Measurements from ENCODE around the gene SYTL3. TPM values are rescaled to one million over a fixed set of nuclear protein-coding genes. Genes with fewer than 3 reads are reported as not detected.

The SYTL3 gene
- total RNA-seq, 2 experiments from 2014 or later, result 106 to 112 TPM

DNA sequence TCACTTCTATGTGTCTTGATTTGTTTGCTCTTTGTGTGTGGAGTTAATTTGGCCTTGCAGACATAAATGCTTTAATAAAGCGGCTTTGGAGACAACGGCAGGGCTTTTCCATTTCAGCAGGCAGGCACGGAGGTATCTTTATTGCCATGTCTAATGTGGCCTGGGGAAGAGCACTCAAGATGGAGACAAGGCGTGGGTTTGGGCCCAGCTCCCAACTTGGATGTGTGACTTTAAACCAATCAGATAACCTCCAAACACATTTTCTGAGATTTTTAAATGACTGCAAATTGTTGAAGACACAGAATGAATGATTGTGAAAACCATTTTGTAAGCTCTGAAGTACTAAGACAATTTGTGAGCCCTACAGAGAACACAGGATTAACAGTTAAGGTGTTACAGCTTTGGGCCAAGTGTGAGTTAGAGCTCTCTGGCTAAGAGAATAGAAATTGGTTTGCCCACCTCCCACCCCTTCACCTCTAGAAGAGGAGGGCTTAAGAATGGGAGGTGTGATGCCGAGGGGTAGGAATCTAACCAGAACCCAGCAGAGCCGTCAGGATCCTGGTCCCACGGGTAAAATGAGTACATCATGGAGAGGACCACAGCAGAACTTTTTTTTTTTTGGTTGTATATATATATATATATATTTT lies 14.3 kb upstream of the SYTL3 start:
- Mint-ChIP-seq H3K27ac (peak overlapping the region; percentile 61), H3K4me1 (peaks cover 60% of the 10 kb centered on the region), H3K27me3 (no peaks in the 10 kb centered on the region), H3K4me3 (no peak overlapping the region), H3K9me3 (ENCODE audit: low read depth) (no peaks in the 10 kb centered on the region), H3K36me3 (peaks cover 63% of the 10 kb centered on the region)
- CTCF ChIA-PET, result interaction anchor here (1.4 to 1.6 kb wide), 2 partner anchors 56 to 421 kb away, joined by 4 read pairs; no protein-coding TSS in a partner anchor
- no peak for DNase-seq
- ATAC-seq, result no peak

DNA sequence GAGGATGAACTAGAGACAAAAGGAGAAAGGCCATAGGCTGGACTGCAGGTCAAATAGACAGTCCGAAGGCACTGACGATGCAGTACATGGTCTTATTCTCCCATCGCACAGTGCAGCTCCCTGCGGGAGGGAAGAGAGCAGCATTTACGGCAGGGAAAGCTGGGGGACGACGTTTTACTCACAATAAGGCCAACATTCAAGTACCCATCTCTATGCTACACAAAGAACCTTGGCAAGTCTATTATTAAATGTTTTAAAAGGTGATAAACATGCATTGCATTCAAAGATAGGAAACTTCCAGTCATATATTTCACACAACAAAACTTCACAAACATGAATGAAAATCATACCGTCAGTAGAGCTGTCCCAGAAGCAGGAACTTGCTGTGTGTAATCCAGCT lies 13.1 kb upstream of the SYTL3 start:
- Mint-ChIP-seq H3K36me3 (peaks cover 64% of the 10 kb centered on the region), H3K9me3 (ENCODE audit: low read depth) (no peaks in the 10 kb centered on the region), H3K27me3 (no peaks in the 10 kb centered on the region), H3K4me1 (peaks cover 59% of the 10 kb centered on the region), H3K27ac (no peak overlapping the region), H3K4me3 (no peak overlapping the region)
- CTCF ChIA-PET, result interaction anchor here (0.9 to 1.3 kb wide), 2 partner anchors 55 to 422 kb away, joined by 3 to 6 read pairs; no protein-coding TSS in a partner anchor
- no peak for ATAC-seq
- no peak for DNase-seq

DNA sequence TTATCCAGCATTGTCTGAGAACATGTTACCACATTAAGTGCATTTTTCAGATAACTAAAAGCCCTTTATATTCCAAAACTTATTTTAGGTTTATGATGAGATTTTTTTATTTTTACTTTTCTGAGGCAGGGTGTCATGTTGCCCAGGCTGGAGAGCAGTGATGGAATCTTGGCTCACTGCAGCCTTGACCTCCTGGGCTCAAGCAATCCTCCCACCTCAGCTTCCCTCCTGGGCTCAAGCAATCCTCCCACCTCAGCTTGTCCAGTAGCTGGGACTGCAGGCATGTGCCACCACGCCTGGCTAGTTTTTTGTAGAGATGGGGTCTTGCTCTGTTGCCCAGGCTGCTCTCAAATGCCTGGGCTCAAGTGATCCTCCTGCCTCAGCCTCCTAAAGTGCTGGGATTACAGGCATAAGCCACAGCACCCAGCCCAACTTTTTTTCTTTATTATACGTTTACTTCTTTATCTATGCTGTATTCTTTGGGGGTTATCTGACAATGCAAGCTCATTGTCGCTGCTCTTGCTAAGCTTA lies 11.5 kb upstream of the SYTL3 start:
- Mint-ChIP-seq H3K4me1 (peaks cover 63% of the 10 kb centered on the region), H3K9me3 (ENCODE audit: low read depth) (no peaks in the 10 kb centered on the region), H3K27me3 (no peaks in the 10 kb centered on the region), H3K36me3 (peaks cover 70% of the 10 kb centered on the region), H3K4me3 (no peak overlapping the region), H3K27ac (peak overlapping the region; percentile 67)
- DNase-seq (peak; percentile 27), ATAC-seq (no peak)
- CTCF ChIA-PET, result interaction anchor here (1.0 to 1.7 kb wide), 4 partner anchors 22 to 424 kb away, joined by 3 to 6 read pairs (median 4); no protein-coding TSS in a partner anchor

DNA sequence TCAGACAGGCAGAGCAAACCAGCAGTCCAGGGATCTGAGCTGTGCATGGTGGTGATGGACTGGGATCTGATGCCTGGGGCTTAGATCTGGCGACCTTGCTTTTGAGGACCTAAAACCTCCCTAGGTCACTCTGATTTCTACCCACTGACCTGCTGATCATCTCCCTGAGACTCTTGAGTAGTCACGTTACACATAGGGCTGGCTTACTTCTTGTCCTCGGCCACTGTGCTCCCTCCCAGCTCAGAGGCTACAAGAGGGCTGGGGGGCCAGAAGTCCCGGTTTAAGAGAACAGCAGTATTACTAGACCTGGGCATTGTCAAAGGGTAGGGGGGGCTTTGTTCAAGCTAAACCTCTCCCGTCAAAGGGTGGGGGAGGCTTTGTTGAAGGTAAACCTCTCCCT lies 10.8 kb upstream of the SYTL3 start:
- H3K4me1 Mint-ChIP-seq, result peaks cover 62% of the 10 kb centered on the region
- DNase-seq (peak; percentile 28), ATAC-seq (no peak)
- H3K9me3 Mint-ChIP-seq (ENCODE audit: low read depth), result no peaks in the 10 kb centered on the region
- H3K27me3 Mint-ChIP-seq, result no peaks in the 10 kb centered on the region
- peaks cover 74% of the 10 kb centered on the region for H3K36me3 Mint-ChIP-seq
- H3K27ac Mint-ChIP-seq, result peak overlapping the region; percentile 67
- no peak overlapping the region for H3K4me3 Mint-ChIP-seq
- CTCF ChIA-PET, result interaction anchor here (1.0 to 1.7 kb wide), 4 partner anchors 21 to 425 kb away, joined by 3 to 6 read pairs (median 4); no protein-coding TSS in a partner anchor

DNA sequence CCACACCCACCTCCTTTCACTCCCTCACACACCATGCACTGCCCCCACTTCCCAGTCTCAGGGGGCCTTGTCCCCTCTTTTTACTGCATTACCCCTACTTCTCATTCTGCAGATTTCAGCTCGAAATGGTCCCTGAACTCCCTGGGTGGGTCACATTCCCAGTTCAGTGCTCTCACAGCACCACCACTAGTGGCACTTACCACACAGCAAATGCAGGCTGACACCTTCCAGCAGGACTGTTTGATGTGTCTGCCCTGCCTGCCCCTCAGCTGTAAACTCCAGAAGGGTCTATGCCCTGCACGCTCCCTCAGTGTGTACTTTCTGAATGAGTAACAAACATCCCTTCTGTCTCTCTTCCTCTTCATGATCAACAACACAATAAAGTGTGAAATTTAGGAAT lies 9.3 kb upstream of the SYTL3 start:
- CTCF ChIA-PET, result interaction anchor here (1.3 kb wide), 2 partner anchors 19 to 420 kb away, joined by 4 read pairs; no protein-coding TSS in a partner anchor
- peak overlapping the region; percentile 77 for H3K27ac Mint-ChIP-seq
- H3K36me3 Mint-ChIP-seq, result peaks cover 68% of the 10 kb centered on the region
- peak overlapping the region; percentile 38 for H3K4me3 Mint-ChIP-seq
- no peaks in the 10 kb centered on the region for H3K27me3 Mint-ChIP-seq
- peaks cover 57% of the 10 kb centered on the region for H3K4me1 Mint-ChIP-seq
- peak; percentile 42 for DNase-seq
- ATAC-seq, result no peak
- no peaks in the 10 kb centered on the region for H3K9me3 Mint-ChIP-seq (ENCODE audit: low read depth)

DNA sequence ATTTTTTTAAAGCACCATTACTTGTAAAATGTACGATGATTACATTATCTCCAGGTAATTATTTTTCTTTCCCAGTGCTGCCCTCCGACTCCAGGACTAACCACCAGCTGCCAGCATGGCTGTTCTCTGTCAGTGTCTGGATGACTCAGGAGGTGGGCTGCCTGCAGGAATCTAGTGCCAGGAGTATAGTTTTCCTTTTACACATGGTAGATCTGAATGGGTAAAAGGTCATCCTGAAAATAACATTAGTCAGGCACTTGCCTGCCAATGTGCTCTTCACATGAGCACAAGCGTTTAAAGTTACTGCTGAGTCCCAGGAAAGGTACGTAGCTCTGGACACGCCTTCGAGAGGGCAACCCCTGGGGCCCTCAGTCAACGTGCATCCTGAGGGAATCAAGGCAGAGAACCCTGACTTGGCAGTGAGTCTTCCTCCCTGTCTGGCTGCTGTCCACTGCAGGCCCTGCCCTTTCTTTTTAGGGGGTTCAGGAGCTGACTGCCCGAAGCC lies 7.7 kb upstream of the SYTL3 start:
- Mint-ChIP-seq H3K36me3 (peaks cover 53% of the 10 kb centered on the region), H3K9me3 (ENCODE audit: low read depth) (no peaks in the 10 kb centered on the region), H3K27me3 (no peaks in the 10 kb centered on the region), H3K27ac (peak overlapping the region; percentile 97), H3K4me1 (peaks cover 67% of the 10 kb centered on the region), H3K4me3 (peak overlapping the region; percentile 100)
- CTCF ChIA-PET, result interaction anchor here (1.3 to 3.4 kb wide), 4 partner anchors 11 to 48 kb away, joined by 6 to 19 read pairs (median 12); no protein-coding TSS in a partner anchor
- DNase-seq (peak; percentile 40), ATAC-seq (no peak)

DNA sequence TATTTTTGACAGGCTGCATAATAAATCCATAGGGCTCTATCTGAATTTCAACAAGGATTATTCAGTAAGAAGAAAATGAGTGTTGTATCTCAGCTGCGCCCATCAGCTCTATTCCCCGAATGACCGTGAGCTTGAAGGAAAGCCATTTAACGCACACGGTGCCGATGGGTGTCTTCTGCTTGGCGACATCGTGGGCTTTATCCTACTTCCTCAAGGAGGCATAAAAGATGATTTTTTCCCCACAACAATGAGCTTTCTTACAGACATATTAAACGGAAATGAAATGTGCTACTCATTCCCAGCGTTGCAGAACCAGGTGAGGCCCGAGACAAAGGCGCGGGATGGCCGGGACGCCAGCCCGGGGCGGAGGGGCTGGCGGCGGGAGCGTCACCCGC lies 6.0 kb upstream of the SYTL3 start:
- Mint-ChIP-seq H3K4me1 (peaks cover 70% of the 10 kb centered on the region), H3K9me3 (ENCODE audit: low read depth) (no peaks in the 10 kb centered on the region), H3K27me3 (no peaks in the 10 kb centered on the region), H3K36me3 (peaks cover 46% of the 10 kb centered on the region), H3K4me3 (peak overlapping the region; percentile 100), H3K27ac (peak overlapping the region; percentile 97)
- DNase-seq, result no peak
- no peak for ATAC-seq
- CTCF ChIA-PET, result interaction anchor here (1.1 to 4.9 kb wide), 8 partner anchors 9 to 430 kb away, joined by 3 to 36 read pairs (median 10); no protein-coding TSS in a partner anchor

DNA sequence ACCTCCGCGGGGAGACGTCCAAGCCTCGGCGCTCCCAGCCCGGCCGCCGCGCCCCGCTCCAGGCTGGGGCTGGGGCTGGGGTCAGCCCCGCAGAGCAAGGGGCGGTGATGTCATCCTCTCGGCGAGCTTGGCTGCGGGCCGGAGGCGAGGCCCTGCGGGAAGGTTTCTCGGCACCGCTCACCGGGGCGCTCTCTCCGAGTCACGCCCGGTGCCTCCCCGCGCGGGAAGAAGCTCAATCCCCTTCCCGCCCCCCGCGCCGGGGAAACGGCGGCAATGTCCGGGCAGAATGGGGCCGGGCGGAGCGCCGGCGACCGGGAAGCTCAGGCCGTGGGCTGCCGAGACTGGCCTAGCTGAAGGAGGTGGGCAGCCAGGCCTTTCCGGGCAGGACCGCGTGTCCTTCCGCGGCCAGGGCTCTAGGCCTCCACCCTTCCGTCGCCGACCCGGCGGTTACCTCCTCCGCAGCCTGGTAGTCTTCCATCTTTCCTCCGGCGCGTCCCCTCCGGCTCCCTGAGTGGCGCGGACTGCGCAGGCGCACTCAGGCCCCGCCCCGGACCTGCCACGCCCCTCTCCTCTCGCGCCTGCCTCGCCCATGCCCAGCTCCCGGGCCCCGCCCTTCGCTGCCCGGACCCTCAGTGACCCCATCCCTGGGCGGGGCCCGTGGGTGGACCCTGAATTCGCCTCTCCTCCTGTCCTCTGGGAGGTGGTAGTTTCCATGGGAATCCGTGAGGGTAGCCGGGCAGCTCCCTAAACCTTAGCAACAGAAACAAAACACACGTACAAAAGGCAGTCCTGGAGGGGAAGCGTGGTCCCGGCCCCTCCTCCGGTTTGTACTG lies 5.4 kb upstream of the SYTL3 start, which contains the start of gene DYNLT1:
Gene DYNLT1 (minus strand): TSS at position 513 of the 833 bp plus-strand sequence. CDS start 35 bp downstream, at position 478.
- ATAC-seq (peak; percentile 73), DNase-seq (peak; percentile 93)
- CTCF ChIA-PET, result interaction anchor here (1.0 to 4.9 kb wide), 10 partner anchors 8 to 436 kb away, joined by 3 to 36 read pairs (median 6); no protein-coding TSS in a partner anchor
- Mint-ChIP-seq H3K27me3 (no peaks in the 10 kb centered on the region), H3K27ac (peak within 1 kb of the TSS; percentile 97), H3K4me1 (peaks cover 70% of the 10 kb centered on the region), H3K36me3 (peaks cover 41% of the 10 kb centered on the region), H3K4me3 (peak within 1 kb of the TSS; percentile 100), H3K9me3 (ENCODE audit: low read depth) (no peaks in the 10 kb centered on the region)

DNA sequence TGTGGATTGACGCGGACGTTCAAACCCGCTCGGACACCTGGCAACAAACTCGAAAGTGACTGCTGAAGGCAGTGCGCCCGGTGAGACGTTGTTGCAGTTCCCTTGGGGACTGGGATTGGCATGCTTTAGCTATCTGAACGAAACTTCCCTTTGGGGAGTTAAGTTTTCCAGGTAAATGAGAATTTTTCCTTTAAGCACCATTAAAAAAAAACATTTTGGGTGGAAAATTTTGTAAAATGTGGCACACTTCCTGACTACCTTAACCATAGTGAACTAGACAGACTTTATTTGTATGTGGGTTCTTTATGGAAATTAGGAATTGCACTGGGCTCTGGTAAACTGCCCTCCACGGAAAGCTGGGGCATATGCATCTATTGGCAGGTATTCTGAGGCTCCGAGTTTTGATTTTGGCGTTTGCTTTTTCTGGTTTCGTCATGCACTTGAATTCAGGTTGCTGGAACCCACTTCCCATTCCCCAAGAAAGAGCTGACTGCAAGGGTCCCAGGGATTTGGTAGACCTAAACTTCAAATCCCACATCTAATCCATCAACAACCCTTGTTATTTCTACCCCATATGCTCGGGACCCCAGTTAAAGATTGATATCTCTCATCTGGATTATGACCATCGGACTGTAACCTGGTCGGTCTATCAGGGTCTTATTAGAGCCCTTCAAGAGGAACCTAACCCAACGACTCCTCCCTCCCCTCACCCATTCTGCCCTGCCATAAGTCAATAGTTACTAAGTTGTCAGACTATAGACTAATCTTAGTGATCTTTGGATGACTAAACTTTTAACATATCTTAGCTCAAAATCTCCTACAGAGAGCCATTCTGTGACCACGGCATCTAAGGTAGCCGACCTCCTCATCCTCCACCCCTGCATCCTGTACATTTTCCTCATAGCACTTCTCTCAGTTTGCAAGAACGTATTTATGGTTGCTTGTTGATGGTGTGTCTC lies 4.5 kb upstream of the SYTL3 start:
- Mint-ChIP-seq H3K4me3 (peak overlapping the region; percentile 100), H3K9me3 (ENCODE audit: low read depth) (no peaks in the 10 kb centered on the region), H3K27ac (peak overlapping the region; percentile 85), H3K27me3 (no peaks in the 10 kb centered on the region), H3K36me3 (peaks cover 39% of the 10 kb centered on the region), H3K4me1 (peaks cover 66% of the 10 kb centered on the region)
- ATAC-seq (peak; percentile 3), DNase-seq (peak; percentile 60)
- CTCF ChIA-PET, result interaction anchor here (1.0 to 4.9 kb wide), 10 partner anchors 8 to 437 kb away, joined by 3 to 36 read pairs (median 9); no protein-coding TSS in a partner anchor

DNA sequence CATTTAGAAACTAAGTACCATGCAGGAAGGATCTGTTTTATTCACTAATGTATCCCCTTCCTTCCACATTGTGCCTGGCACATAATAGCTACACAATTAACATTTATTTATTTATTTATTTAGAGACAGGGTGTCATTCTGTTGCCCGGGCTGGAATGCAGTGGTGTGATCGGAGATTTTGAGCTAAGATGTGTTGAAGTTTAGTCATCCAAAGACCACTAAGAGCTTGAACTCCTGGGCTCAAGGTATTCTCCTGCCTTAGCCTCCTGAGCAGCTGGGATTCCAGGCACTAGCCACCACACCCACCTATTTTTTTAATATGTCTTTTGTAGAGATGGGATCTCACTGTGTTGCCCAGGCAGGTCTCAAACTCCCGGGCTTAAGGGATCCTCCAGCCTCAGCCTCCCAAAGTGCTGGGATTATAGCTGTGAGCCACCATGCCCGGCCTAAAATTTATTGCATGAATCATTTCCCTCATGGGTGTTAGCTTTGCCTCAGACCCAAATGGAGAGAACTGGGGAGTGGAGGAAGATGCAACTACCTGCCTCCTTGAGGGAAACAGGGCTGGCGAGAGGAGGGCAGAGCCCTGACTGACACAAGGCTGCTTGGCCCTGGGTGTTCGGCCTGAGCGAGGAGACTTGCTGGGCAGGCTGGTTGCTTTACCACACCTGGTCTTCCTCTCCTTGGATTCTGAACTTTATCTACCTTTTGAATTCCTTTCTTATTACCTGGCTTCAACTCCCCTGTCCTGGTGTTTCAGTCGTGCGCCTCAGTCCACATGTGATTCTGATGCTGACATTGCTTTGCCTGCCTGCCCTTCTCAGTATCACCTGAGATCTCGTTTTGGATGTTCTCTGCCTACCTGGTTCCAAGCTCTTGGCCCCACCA lies 3.6 kb upstream of the SYTL3 start:
- Mint-ChIP-seq H3K36me3 (peaks cover 37% of the 10 kb centered on the region), H3K27me3 (no peaks in the 10 kb centered on the region), H3K27ac (peak overlapping the region; percentile 85), H3K9me3 (ENCODE audit: low read depth) (no peaks in the 10 kb centered on the region), H3K4me1 (peaks cover 62% of the 10 kb centered on the region), H3K4me3 (peak overlapping the region; percentile 100)
- DNase-seq (peak; percentile 40), ATAC-seq (no peak)
- CTCF ChIA-PET, result interaction anchor here (0.9 to 4.9 kb wide), 4 partner anchors 14 to 432 kb away, joined by 3 to 36 read pairs (median 8); no protein-coding TSS in a partner anchor

DNA sequence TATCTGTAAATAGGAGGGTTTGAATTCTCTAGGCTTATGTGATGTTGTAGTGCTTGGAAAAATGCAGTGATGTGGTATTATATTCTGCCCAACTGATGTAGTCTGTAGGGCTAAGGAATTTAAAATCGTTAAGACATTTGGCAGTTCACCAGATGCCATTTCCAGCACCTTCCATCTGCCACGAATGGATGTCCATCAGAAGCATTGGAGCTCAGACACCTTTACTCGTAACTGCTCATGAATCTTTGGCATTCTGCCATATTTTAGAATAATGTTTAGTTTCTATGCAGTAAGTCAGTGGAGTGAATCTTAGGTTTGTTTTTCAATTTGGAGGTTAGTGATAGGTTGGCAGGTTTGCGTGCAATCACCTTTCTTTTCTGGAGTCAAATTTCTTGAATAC lies 2.4 kb upstream of the SYTL3 start:
- ATAC-seq (no peak), DNase-seq (peak; percentile 18)
- Mint-ChIP-seq H3K4me3 (no peak overlapping the region), H3K36me3 (peaks cover 34% of the 10 kb centered on the region), H3K27ac (peak overlapping the region; percentile 25), H3K4me1 (peaks cover 57% of the 10 kb centered on the region), H3K9me3 (ENCODE audit: low read depth) (no peaks in the 10 kb centered on the region), H3K27me3 (no peaks in the 10 kb centered on the region)
- CTCF ChIA-PET, result interaction anchor here (4.9 kb wide), 1 partner anchor 13 kb away, joined by 36 read pairs; no protein-coding TSS in a partner anchor

Measured in activated CD8-positive, alpha-beta memory T cell treated with anti-CD3 and anti-CD28 coated beads, Interleukin-2, amount 10 ng/mL, durations not matched to agents 7 days and 5 days (primary cell).